Thyroid gland (tissue), 4 donors: Measurements from ENCODE around the gene RPL10A.

Source experiments
- CTCF ChIP-seq, 6 experiments: fragments of 200-600 bp in 3 of 6; fragments of 450-650 bp in 3 of 6; sonication (generic) in 3 of 6; IDR thresholded peaks; one replicate each; pipeline ENCODE4 v1.5.1; 2016 to 2019; ENCODE audit warnings: antibody characterized with exemption in 6 of 6, mild to moderate bottlenecking in 2 of 6, inconsistent platforms in 1 of 6, moderate library complexity in 1 of 6
- POLR2A ChIP-seq, 2 donors: fragments of 450-650 bp; IDR thresholded peaks; one replicate each; pipeline ENCODE4 v1.6.1; 2017; ENCODE audit warnings: antibody characterized with exemption in 2 of 2, mild to moderate bottlenecking in 2 of 2, moderate library complexity in 1 of 2

GRCh38 chr6:35485402-35485877, 17.2 kb downstream of the RPL10A start:
- TF ChIP-seq CTCF (IDR thresholded peaks at IDR 0.05): no peak
- TF ChIP-seq POLR2A (IDR thresholded peaks at IDR 0.05): no peak
